LHCN-M2 (cell line): Measurements from ENCODE around the gene MORF4L1. TPM values are rescaled to one million over a fixed set of nuclear protein-coding genes. Genes with fewer than 3 reads are reported as not detected.
"Not testable (repeated sequence)": the region's sequence is repeated elsewhere in the genome, so short reads cannot be mapped to it uniquely, and the experiment has no call there.

Experiments
- DNase-seq: peaks from one replicate; pipeline ENCODE4 v3.0.0-alpha.2; 2012; ENCODE audit warnings: low read depth
- total RNA-seq: library from RNA; depleted of rRNA; stranded (reverse); fragments of >200 nt; gene quantifications from 2 replicates; pipeline ENCODE4 v1.2.3, GENCODE V29; 2014

Gene MORF4L1
- total RNA-seq, 1 experiment from 2014 or later, result 429 TPM

DNA sequence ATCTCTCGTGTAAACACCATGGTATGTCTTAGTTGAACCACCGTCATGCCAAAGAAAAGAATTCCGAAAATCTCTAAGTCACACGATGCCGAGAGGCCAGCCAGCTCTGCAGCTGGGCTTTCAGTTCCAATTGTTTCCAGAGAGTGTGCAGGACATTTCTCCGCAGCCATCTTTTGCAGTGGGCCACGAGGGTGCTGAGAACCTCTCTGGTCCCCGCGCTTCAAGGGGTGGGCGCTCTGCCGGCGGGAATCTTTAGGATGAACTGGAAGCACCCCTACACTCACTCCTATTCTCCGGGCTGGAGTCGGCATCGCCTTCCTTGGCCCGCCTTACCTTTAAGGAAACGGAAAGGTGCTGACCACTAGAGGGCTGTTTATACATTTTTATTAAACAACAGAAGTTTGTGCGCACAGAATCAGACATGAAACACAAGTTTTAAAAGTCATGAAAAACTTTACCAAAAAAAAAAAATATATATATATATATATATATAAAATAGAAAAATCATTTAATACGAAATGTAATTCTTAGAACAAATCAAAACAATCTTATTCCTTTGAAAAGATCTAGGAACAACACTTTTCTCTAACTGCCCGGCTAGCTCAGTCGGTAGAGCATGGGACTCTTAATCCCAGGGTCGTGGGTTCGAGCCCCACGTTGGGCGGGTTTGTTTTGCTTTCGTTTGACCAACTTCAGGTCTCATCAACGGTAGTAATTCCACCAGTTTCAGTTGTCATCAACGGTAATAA lies 12.5 kb upstream of the MORF4L1 start:
- peak; percentile 89 for DNase-seq

GRCh38 chr15:78865585-78865984 lies 7.1 kb upstream of the MORF4L1 start:
- DNase-seq, result not testable (repeated sequence)

DNA sequence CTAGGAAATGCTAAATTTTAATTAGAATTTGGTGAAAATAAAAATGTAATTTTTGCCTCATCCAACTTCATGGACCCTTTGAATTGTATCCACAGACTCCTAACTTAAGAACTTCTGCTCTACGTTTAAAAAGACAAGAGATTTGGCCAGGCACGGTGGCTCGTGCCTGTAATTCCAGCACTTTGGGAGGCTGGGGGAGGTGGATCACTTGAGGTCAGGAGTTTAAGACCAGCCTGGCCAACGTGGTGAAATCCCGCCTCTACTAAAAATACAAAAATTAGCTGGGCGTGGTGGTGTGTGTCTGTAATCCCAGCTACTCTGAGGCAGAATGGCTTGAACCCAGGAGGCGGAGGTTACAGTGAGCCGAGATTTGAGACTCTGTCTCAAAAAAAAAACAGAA lies 6.7 kb upstream of the MORF4L1 start:
- not testable (repeated sequence) for DNase-seq

DNA sequence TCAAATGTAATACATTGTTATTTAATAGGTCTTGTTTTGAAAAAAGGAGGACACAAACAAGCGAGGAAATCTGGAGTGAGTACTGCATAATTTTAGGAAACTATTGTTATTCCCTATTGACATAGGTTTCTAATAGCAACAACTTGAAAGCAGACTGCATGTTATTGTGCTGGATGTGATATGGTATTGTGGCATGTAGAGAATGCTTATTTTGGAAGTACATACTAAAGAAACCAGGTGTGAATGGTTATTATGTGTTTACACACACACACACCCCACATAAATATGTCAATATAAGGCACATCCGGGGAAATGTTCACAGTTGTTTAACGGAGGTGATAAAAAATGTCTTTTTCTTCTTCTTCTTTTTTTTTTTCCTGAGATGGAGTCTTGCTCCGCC lies 5.9 kb upstream of the MORF4L1 start:
- no peak for DNase-seq

GRCh38 chr15:78868366-78868765 lies 4.3 kb upstream of the MORF4L1 start:
- DNase-seq, result no peak

- not testable (repeated sequence) for DNase-seq
Observed at GRCh38 chr15:78871483-78872127, 1.1 kb upstream of the MORF4L1 start.

- DNase-seq, result peak; percentile 91
Observed at GRCh38 chr15:78872972-78873792, 492 bp downstream of the MORF4L1 start.

DNA sequence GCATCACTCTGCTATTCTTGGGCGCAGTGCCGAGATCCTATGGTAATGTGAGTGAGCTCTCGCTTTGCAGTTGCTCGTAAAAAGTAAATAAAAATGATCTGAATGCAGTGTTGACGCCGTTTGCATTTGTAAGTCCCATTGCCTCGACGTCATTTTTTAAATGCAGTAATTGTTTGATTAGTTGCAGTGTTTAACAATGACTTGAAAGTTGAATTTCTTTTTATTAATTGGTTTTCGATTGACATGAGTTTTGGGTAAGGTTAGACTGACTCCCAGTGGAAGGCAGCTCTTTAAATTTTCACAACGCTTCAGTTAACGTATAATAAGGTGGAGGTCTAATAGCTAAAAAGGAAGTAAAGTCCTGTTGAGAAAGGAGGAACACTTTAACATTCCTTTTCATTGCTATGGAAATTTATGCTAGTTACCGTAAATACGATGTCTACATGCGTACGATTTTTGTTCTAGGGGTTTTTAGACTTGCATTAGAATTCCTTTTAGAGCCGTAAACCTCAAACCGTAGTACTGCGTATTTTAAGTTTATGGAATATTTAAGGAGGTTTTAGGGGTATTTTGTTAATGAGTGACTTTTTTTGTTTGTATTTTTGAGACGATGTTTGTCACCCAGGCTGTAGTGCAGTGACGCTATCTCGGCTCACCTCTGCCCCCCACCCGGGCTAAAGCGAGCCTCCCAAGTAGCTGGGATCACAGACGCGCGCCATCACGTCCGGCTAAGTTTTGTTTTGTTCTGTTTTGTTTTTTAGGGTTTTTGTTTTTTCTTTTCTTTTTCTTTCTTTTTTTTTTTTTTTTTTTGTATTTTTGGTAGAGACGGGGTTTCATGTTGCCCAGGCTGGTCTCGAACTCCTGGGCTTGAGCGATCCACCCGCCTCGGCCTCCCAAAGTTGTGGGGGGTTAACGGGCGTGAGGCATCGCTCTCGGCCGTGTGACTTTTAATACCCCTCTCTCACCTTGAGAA lies 1.4 kb downstream of the MORF4L1 start:
- DNase-seq, result peak; percentile 11

- no peak for DNase-seq
Observed at GRCh38 chr15:78875107-78875914, 2.6 kb downstream of the MORF4L1 start.

- DNase-seq, result not testable (repeated sequence)
Observed at GRCh38 chr15:78876954-78877353, 4.3 kb downstream of the MORF4L1 start.

- DNase-seq, result peak; percentile 66
Observed at GRCh38 chr15:78878356-78878755, 5.7 kb downstream of the MORF4L1 start.

GRCh38 chr15:78879517-78880241 lies 7.0 kb downstream of the MORF4L1 start:
- peak; percentile 11 for DNase-seq

- DNase-seq, result peak; percentile 64
Observed at GRCh38 chr15:78880242-78880533, 7.5 kb downstream of the MORF4L1 start.

DNA sequence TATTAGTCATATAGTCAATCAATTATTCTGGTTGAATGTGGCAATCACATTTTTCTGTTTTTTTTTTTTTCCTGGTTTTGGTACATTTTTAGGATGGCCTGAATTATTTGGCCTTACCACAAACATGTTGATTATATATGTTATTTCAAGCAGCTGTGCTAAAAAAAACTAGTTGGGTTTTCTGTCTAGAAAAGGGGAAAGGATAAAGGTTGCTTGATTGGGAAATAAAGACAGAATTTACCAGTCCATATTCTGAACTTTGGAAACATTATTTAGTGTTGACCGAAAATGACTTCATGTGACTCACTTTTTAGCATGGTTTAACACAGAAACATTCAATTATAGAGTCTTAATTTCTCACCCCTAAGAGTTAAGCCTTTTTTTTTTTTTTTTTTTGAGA lies 8.1 kb downstream of the MORF4L1 start:
- no peak for DNase-seq

GRCh38 chr15:78881681-78882080 lies 9.0 kb downstream of the MORF4L1 start:
- no peak for DNase-seq

DNA sequence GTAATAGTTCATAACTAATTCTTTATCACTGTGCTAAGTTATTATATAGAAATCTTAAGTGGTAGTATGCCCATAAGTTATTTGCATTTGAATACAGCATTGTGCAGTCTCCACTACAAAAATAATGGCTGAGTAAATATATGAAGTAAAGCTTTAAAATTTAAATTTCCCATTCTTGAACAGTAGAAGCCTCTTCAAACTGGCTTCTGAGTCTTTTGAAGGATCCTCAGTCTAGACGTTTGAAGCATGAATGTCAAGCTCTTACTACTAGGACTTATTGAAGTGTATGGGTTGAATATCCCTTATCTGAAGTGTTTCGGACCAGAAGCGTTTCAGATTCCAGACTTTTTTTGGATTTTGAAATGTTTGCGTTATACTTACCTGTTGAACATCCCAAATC lies 16.3 kb downstream of the MORF4L1 start:
- DNase-seq, result no peak

- DNase-seq, result no peak
Observed at GRCh38 chr15:78893538-78893937, 20.8 kb downstream of the MORF4L1 start.

DNA sequence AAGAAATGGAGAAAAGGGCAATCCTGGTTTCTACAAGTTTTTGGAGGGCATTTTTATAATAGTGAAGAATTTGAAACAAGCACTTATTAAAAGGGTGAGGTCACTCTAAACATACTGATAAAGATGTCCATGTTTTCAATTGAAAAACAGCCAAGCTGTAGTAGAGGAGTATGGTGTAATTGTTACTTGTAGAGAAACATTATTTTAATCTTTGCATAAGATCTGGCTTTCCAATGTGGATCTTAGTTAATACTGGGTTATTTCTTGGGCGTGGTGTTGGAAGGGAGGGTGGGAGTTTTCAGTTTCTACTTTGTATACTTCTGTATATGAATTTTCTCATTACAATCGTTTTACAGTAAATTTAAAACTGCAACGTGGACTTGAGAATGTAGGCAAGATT lies 22.8 kb downstream of the MORF4L1 start:
- DNase-seq, result no peak

DNA sequence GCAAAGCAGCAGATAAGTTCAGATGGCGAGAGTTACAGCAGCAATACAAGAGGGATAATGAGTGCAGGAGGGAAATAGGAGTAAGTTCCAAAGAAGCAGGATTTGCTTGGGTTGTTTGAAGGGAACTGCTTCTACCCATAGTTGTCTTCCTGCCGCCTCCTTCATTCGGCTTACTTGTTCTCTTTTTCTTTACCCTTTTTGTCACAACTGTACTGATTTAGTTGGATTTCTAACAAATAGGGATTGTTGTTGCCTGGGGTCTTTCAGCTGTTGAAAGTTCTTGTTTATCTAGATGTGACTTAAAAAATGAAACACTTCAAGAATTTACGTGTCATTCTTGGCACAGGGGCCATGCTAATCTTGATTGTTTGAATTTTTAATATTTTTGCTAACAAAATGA lies 25.9 kb downstream of the MORF4L1 start:
- no peak for DNase-seq
